ENCODE measurements around the gene GABRR1.

GABRR1 gene

GRCh38 chr6:89255417-89255816 lies 38.3 kb upstream of the GABRR1 start:
- H3K4me3 ChIP-seq (ENCODE audit: low read length), result no peak overlapping the region
- no peak for DNase-seq (ENCODE audit: low read depth)
- TF ChIP-seq CTCF (conservative IDR thresholded peaks at IDR 0.05; ENCODE audit: low read length), result no peak

- no peak overlapping the region for H3K4me3 ChIP-seq (ENCODE audit: low read length)
- no peak for TF ChIP-seq CTCF (conservative IDR thresholded peaks at IDR 0.05; ENCODE audit: low read length)
- DNase-seq (ENCODE audit: low read depth), result no peak
These were observed 37.4 kb upstream of the GABRR1 start for GRCh38 chr6:89254569-89254968.

GRCh38 chr6:89252907-89253306 lies 35.7 kb upstream of the GABRR1 start:
- no peak overlapping the region for H3K4me3 ChIP-seq (ENCODE audit: low read length)
- TF ChIP-seq CTCF (conservative IDR thresholded peaks at IDR 0.05; ENCODE audit: low read length), result no peak
- no peak for DNase-seq (ENCODE audit: low read depth)

GRCh38 chr6:89251976-89252375 lies 34.8 kb upstream of the GABRR1 start:
- no peak overlapping the region for H3K4me3 ChIP-seq (ENCODE audit: low read length)
- no peak for TF ChIP-seq CTCF (conservative IDR thresholded peaks at IDR 0.05; ENCODE audit: low read length)
- no peak for DNase-seq (ENCODE audit: low read depth)

GRCh38 chr6:89251170-89251569 lies 34.0 kb upstream of the GABRR1 start:
- no peak overlapping the region for H3K4me3 ChIP-seq (ENCODE audit: low read length)
- DNase-seq (ENCODE audit: low read depth), result no peak
- no peak for TF ChIP-seq CTCF (conservative IDR thresholded peaks at IDR 0.05; ENCODE audit: low read length)

GRCh38 chr6:89250239-89250638 lies 33.1 kb upstream of the GABRR1 start:
- no peak overlapping the region for H3K4me3 ChIP-seq (ENCODE audit: low read length)
- no peak for TF ChIP-seq CTCF (conservative IDR thresholded peaks at IDR 0.05; ENCODE audit: low read length)
- no peak for DNase-seq (ENCODE audit: low read depth)

GRCh38 chr6:89244241-89244985 lies 27.3 kb upstream of the GABRR1 start:
- no peak for TF ChIP-seq CTCF (conservative IDR thresholded peaks at IDR 0.05; ENCODE audit: low read length)
- no peak for DNase-seq (ENCODE audit: low read depth)
- no peak overlapping the region for H3K4me3 ChIP-seq (ENCODE audit: low read length)
